Activated CD8-positive, alpha-beta memory T cell treated with anti-CD3 and anti-CD28 coated beads, Interleukin-2, amount 10 ng/mL, durations not matched to agents 7 days and 5 days (primary cell): Measurements from ENCODE around the gene USP32. TPM values are rescaled to one million over a fixed set of nuclear protein-coding genes. Genes with fewer than 3 reads are reported as not detected.

Experiments used
- ATAC-seq: fragments of 150-1000 bp; cut with Tn5 transposase; one replicate; pipeline ENCODE4 v1.10.0; 2021; ENCODE audit warnings: moderate library complexity
- CTCF ChIA-PET: fragments of 350-600 bp; sonication (Branson Sonifier 250); formaldehyde crosslinking; loops from one replicate; lab custom pipeline; 2021; ENCODE audit warnings: antibody characterized with exemption; lab: Charles Lee
- DNase-seq: peaks from one replicate; pipeline ENCODE4 v3.0.0-alpha.2; 2020
- H3K27ac Mint-ChIP-seq: one replicate; pipeline ENCODE4 v1.8.0; 2021; ENCODE audit warnings: mild to moderate bottlenecking, mixed read lengths
- H3K27me3 Mint-ChIP-seq: one replicate; pipeline ENCODE4 v1.8.0; 2021; ENCODE audit warnings: mixed read lengths
- H3K36me3 Mint-ChIP-seq: one replicate; pipeline ENCODE4 v1.8.0; 2021; ENCODE audit warnings: mild to moderate bottlenecking, mixed read lengths
- H3K4me1 Mint-ChIP-seq: one replicate; pipeline ENCODE4 v1.8.0; 2021; ENCODE audit warnings: mixed read lengths
- H3K4me3 Mint-ChIP-seq: one replicate; pipeline ENCODE4 v1.8.0; 2021; ENCODE audit warnings: mild to moderate bottlenecking, moderate library complexity, mixed read lengths
- H3K9me3 Mint-ChIP-seq: one replicate; pipeline ENCODE4 v1.8.0; 2022; ENCODE audit warnings: low read depth, mixed read lengths
- total RNA-seq, 2 experiments: library from RNA; stranded (reverse); gene quantifications; one replicate each; pipeline ENCODE4 v1.2.3, GENCODE V29; 2021

USP32 gene
- total RNA-seq, 2 experiments from 2014 or later, result 33.4 to 40.4 TPM

GRCh38 chr17:60159479-60159866 lies 232.5 kb downstream of the USP32 start:
- peaks cover 14% of the 10 kb centered on the region for H3K27me3 Mint-ChIP-seq
- H3K4me1 Mint-ChIP-seq, result peaks cover 14% of the 10 kb centered on the region
- no peaks in the 10 kb centered on the region for H3K36me3 Mint-ChIP-seq
- H3K4me3 Mint-ChIP-seq, result no peak overlapping the region
- CTCF ChIA-PET, result interaction anchor here (0.7 kb wide), 1 partner anchor 11 kb away, joined by 3 read pairs; no protein-coding TSS in a partner anchor
- ATAC-seq, result no peak
- no peaks in the 10 kb centered on the region for H3K9me3 Mint-ChIP-seq
- DNase-seq, result no peak
- no peak overlapping the region for H3K27ac Mint-ChIP-seq

GRCh38 chr17:60158751-60159478 lies 233.0 kb downstream of the USP32 start:
- CTCF ChIA-PET, result no interaction called here
- Mint-ChIP-seq H3K27me3 (peaks cover 15% of the 10 kb centered on the region), H3K4me1 (peaks cover 11% of the 10 kb centered on the region), H3K27ac (no peak overlapping the region), H3K36me3 (no peaks in the 10 kb centered on the region), H3K9me3 (no peaks in the 10 kb centered on the region), H3K4me3 (no peak overlapping the region)
- DNase-seq (no peak), ATAC-seq (no peak)

- Mint-ChIP-seq H3K27me3 (peaks cover 24% of the 10 kb centered on the region), H3K36me3 (no peaks in the 10 kb centered on the region)
- CTCF ChIA-PET, result interaction anchor here (1.0 kb wide), 1 partner anchor 9 kb away, joined by 3 read pairs; no protein-coding TSS in a partner anchor
These were observed 234.4 kb downstream of the USP32 start for GRCh38 chr17:60157487-60158040.

GRCh38 chr17:60156746-60157145 lies 235.2 kb downstream of the USP32 start:
- no peaks in the 10 kb centered on the region for H3K4me1 Mint-ChIP-seq
- H3K9me3 Mint-ChIP-seq, result no peaks in the 10 kb centered on the region
- no peak for DNase-seq
- H3K27ac Mint-ChIP-seq, result no peak overlapping the region
- no peaks in the 10 kb centered on the region for H3K36me3 Mint-ChIP-seq
- no peak overlapping the region for H3K4me3 Mint-ChIP-seq
- H3K27me3 Mint-ChIP-seq, result peaks cover 31% of the 10 kb centered on the region
- no peak for ATAC-seq
- CTCF ChIA-PET, result no interaction called here

More at GRCh38 chr17:60157487-60158040, 234.4 kb downstream of the USP32 start:
- Mint-ChIP-seq H3K9me3 (no peaks in the 10 kb centered on the region), H3K27ac (no peak overlapping the region), H3K4me1 (no peaks in the 10 kb centered on the region), H3K4me3 (no peak overlapping the region)
- DNase-seq (no peak), ATAC-seq (no peak)

- no peaks in the 10 kb centered on the region for H3K36me3 Mint-ChIP-seq
- H3K4me3 Mint-ChIP-seq, result no peak overlapping the region
- CTCF ChIA-PET, result no interaction called here
- H3K27ac Mint-ChIP-seq, result no peak overlapping the region
- H3K4me1 Mint-ChIP-seq, result peaks cover 8% of the 10 kb centered on the region
- no peaks in the 10 kb centered on the region for H3K9me3 Mint-ChIP-seq
- DNase-seq (no peak), ATAC-seq (no peak)
- peaks cover 36% of the 10 kb centered on the region for H3K27me3 Mint-ChIP-seq
These were observed 236.1 kb downstream of the USP32 start for GRCh38 chr17:60155815-60156214.

GRCh38 chr17:60155427-60155814 lies 236.5 kb downstream of the USP32 start:
- ATAC-seq (no peak), DNase-seq (no peak)
- H3K27ac Mint-ChIP-seq, result no peak overlapping the region
- H3K4me1 Mint-ChIP-seq, result peaks cover 11% of the 10 kb centered on the region
- CTCF ChIA-PET, result no interaction called here
- no peaks in the 10 kb centered on the region for H3K9me3 Mint-ChIP-seq
- H3K36me3 Mint-ChIP-seq, result peaks cover 1% of the 10 kb centered on the region
- H3K27me3 Mint-ChIP-seq, result peaks cover 40% of the 10 kb centered on the region
- no peak overlapping the region for H3K4me3 Mint-ChIP-seq

GRCh38 chr17:60154616-60155426 lies 237.1 kb downstream of the USP32 start:
- Mint-ChIP-seq H3K27ac (no peak overlapping the region), H3K36me3 (peaks cover 1% of the 10 kb centered on the region), H3K4me1 (peaks cover 14% of the 10 kb centered on the region), H3K27me3 (peaks cover 44% of the 10 kb centered on the region), H3K4me3 (no peak overlapping the region), H3K9me3 (no peaks in the 10 kb centered on the region)
- ATAC-seq, result no peak
- CTCF ChIA-PET, result interaction anchor here (1.1 kb wide), 1 partner anchor 15 kb away, joined by 3 read pairs; no protein-coding TSS in a partner anchor
- no peak for DNase-seq

- Mint-ChIP-seq H3K27ac (no peak overlapping the region), H3K4me1 (peaks cover 18% of the 10 kb centered on the region), H3K36me3 (peaks cover 1% of the 10 kb centered on the region), H3K4me3 (no peak overlapping the region), H3K27me3 (peaks cover 50% of the 10 kb centered on the region), H3K9me3 (no peaks in the 10 kb centered on the region)
- CTCF ChIA-PET, result interaction anchor here (1.1 to 1.2 kb wide), 2 partner anchors 14 to 267 kb away, joined by 3 to 4 read pairs; no protein-coding TSS in a partner anchor
- DNase-seq (no peak), ATAC-seq (no peak)
These were observed 238.1 kb downstream of the USP32 start for GRCh38 chr17:60153606-60154390.

GRCh38 chr17:60151355-60151754 lies 240.6 kb downstream of the USP32 start:
- peak; percentile 48 for DNase-seq
- CTCF ChIA-PET, result interaction anchor here (0.5 to 1.6 kb wide), 6 partner anchors 9 to 1485 kb away, joined by 3 to 9 read pairs (median 4); no protein-coding TSS in a partner anchor
- no peaks in the 10 kb centered on the region for H3K9me3 Mint-ChIP-seq
- H3K27me3 Mint-ChIP-seq, result peaks cover 73% of the 10 kb centered on the region
- peaks cover 1% of the 10 kb centered on the region for H3K36me3 Mint-ChIP-seq
- ATAC-seq, result peak; percentile 71
- H3K27ac Mint-ChIP-seq, result no peak overlapping the region
- H3K4me3 Mint-ChIP-seq, result no peak overlapping the region
- peaks cover 18% of the 10 kb centered on the region for H3K4me1 Mint-ChIP-seq

- DNase-seq, result no peak
- CTCF ChIA-PET, result interaction anchor here (0.7 to 1.6 kb wide), 6 partner anchors 8 to 509 kb away, joined by 3 to 9 read pairs (median 4); no protein-coding TSS in a partner anchor
- H3K9me3 Mint-ChIP-seq, result no peaks in the 10 kb centered on the region
- peak; percentile 22 for ATAC-seq
- H3K36me3 Mint-ChIP-seq, result peaks cover 1% of the 10 kb centered on the region
- no peak within 1 kb of the TSS for H3K27ac Mint-ChIP-seq
- peaks cover 18% of the 10 kb centered on the region for H3K4me1 Mint-ChIP-seq
- peaks cover 82% of the 10 kb centered on the region for H3K27me3 Mint-ChIP-seq
- H3K4me3 Mint-ChIP-seq, result peak within 1 kb of the TSS; percentile 36
These were observed 242.0 kb downstream of the USP32 start, which contains the start of gene CA4 for GRCh38 chr17:60149691-60150582. Gene CA4 (plus strand): TSS chr17:60149973. CDS start chr17:60150035, 62 bp downstream.

- CTCF ChIA-PET, result interaction anchor here (0.7 to 1.2 kb wide), 4 partner anchors 9 to 17 kb away, joined by 3 read pairs; no protein-coding TSS in a partner anchor
These were observed 243.6 kb downstream of the USP32 start for GRCh38 chr17:60148373-60148772.

More at GRCh38 chr17:60148373-60148772, 243.6 kb downstream of the USP32 start:
- peaks cover 87% of the 10 kb centered on the region for H3K27me3 Mint-ChIP-seq
- H3K9me3 Mint-ChIP-seq, result no peaks in the 10 kb centered on the region
- DNase-seq (no peak), ATAC-seq (no peak)
- peaks cover 1% of the 10 kb centered on the region for H3K36me3 Mint-ChIP-seq
- H3K4me1 Mint-ChIP-seq, result peaks cover 24% of the 10 kb centered on the region
- no peak overlapping the region for H3K27ac Mint-ChIP-seq
- H3K4me3 Mint-ChIP-seq, result no peak overlapping the region
